Suprapubic skin (tissue), 4 donors: Measurements from ENCODE around the gene F2RL1.

ENCODE experiments used
- EP300 ChIP-seq: sonication (generic); formaldehyde crosslinking; IDR thresholded peaks from one replicate; pipeline ENCODE4 v1.6.1; 2017; ENCODE audit warnings: antibody characterized with exemption
- POLR2A ChIP-seq, 2 donors: fragments of 450-650 bp; IDR thresholded peaks; one replicate each; pipeline ENCODE4 v1.6.1; 2017; ENCODE audit warnings: antibody characterized with exemption in 2 of 2, mild to moderate bottlenecking in 2 of 2, moderate library complexity in 2 of 2
- POLR2AphosphoS5 ChIP-seq, 3 donors: sonication (generic); formaldehyde crosslinking; IDR thresholded peaks; one replicate each; pipeline ENCODE4 v1.6.1; 2017; ENCODE audit warnings: antibody characterized with exemption in 3 of 3
- TF ChIP-seq, protein P1 (sequence below), 2 donors: fragments of 200-600 bp in 1 of 2; fragments of 450-650 bp in 1 of 2; sonication (generic) in 1 of 2; IDR thresholded peaks; one replicate each; pipeline ENCODE4 v1.5.1; 2016 to 2019; ENCODE audit warnings: antibody characterized with exemption in 2 of 2, mild to moderate bottlenecking in 1 of 2, moderate library complexity in 1 of 2

DNA sequence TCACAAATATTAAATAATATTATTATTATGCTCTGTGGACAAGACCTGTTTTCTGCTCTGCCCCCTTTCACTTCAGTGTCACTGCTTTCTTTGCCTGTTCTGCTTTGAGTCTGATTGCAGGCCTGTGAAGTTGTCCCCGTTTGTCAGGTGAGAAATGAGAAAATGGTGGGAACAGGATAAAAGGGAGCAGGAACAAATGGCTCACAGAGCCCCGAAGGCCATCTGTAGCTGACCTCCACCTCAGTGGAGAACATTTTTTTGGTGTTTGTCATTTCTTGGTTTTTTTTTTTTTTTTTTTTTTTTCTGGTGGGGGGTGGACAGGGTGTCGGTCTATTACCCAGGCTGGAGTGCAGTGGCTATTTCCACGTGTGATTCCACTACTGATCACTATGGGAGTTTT lies 17.8 kb downstream of the F2RL1 start:
- TF ChIP-seq POLR2A (IDR thresholded peaks at IDR 0.05) (no peak), EP300 (no peak), POLR2AphosphoS5 (IDR thresholded peaks at IDR 0.05) (no peak)
- TF ChIP-seq, protein P1, sequence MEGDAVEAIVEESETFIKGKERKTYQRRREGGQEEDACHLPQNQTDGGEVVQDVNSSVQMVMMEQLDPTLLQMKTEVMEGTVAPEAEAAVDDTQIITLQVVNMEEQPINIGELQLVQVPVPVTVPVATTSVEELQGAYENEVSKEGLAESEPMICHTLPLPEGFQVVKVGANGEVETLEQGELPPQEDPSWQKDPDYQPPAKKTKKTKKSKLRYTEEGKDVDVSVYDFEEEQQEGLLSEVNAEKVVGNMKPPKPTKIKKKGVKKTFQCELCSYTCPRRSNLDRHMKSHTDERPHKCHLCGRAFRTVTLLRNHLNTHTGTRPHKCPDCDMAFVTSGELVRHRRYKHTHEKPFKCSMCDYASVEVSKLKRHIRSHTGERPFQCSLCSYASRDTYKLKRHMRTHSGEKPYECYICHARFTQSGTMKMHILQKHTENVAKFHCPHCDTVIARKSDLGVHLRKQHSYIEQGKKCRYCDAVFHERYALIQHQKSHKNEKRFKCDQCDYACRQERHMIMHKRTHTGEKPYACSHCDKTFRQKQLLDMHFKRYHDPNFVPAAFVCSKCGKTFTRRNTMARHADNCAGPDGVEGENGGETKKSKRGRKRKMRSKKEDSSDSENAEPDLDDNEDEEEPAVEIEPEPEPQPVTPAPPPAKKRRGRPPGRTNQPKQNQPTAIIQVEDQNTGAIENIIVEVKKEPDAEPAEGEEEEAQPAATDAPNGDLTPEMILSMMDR (IDR thresholded peaks at IDR 0.05): no peak
